GM21360 (cell line): ENCODE measurements around the gene FXYD4.
"Not testable (repeated sequence)": the region's sequence is repeated elsewhere in the genome, so short reads cannot be mapped to it uniquely, and the experiment has no call there.

Experiments
- ATAC-seq: cut with Tn5 transposase; IDR thresholded peaks from one replicate; pipeline ENCODE4 v1.9.1; 2021; ENCODE audit warnings: mild to moderate bottlenecking, moderate library complexity; ENCODE audit not compliant: unreplicated experiment

Gene FXYD4, protein sequence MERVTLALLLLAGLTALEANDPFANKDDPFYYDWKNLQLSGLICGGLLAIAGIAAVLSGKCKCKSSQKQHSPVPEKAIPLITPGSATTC

GRCh38 chr10:43371418-43371817 lies at the start of gene FXYD4:
FXYD4 (plus strand) TSS chr10:43371636; CDS start chr10:43373747, 2,111 bp downstream.
- no peak for ATAC-seq

- no peak for ATAC-seq
Observed at GRCh38 chr10:43322331-43322730, 49.1 kb upstream of the FXYD4 start.

DNA sequence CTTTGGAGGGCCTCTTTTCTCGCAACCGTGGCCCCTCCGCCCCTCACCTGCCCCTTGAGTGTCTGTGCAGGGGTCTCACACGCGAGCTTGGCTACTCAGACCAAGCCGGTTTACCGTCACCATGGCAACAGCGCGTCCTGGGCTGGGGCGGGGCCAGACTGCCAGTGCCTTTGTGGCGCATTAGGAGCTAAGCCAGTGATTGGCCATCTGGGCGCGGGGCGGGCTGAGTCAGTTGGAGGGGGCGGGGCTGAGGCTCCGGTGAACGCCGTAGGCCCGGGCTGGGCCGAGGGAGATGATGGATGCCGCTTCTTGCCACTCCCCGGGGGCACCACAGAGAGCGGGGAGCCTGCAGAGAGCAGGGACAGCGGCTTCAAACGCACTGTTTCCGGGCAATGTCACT lies 48.7 kb upstream of the FXYD4 start:
- no peak for ATAC-seq

GRCh38 chr10:43323245-43323644 lies 48.2 kb upstream of the FXYD4 start:
- ATAC-seq = no peak

GRCh38 chr10:43324876-43325275 lies 46.6 kb upstream of the FXYD4 start:
- no peak for ATAC-seq

GRCh38 chr10:43327171-43327570 lies 44.3 kb upstream of the FXYD4 start:
- ATAC-seq = no peak

- no peak for ATAC-seq
Observed at GRCh38 chr10:43327986-43328385, 43.5 kb upstream of the FXYD4 start.

DNA sequence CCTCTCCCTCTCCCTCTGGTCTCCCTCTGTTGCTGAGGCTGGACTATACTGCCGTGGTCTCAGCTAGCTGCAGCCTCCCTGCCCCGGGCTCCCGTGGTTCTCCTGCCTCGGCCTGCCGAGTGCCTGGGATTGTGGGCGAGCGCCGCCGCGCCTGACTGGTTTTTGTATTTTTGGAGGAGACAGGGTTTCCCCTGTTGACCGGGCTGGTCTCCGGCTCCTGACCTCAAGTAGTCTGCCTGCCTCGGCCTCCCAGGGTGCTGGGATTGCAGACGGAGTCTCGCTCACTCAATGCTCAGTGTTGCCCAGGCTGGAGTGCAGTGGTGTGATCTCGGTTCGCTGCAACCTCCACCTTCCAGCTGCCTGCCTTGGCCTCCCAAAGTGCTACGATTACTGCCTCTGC lies 42.6 kb upstream of the FXYD4 start:
- ATAC-seq = not testable (repeated sequence)

- ATAC-seq = not testable (repeated sequence)
Observed at GRCh38 chr10:43329246-43329885, 42.1 kb upstream of the FXYD4 start.

- not testable (repeated sequence) for ATAC-seq
Observed at GRCh38 chr10:43330049-43330823, 41.2 kb upstream of the FXYD4 start.

DNA sequence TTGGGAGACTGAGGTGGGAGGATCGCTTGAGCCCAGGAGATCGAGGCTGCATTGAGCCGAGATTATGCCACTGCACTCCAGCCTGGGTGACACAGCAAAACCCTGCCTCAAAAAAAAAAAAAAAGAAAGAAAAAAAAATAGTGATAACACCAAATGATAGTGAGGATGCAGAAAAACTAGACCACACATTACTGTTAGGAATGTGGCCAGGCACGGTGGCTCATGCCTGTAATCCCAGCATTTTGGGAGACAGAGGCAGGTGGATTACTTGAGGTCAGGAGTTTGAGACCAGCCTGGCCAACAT lies 40.7 kb upstream of the FXYD4 start:
- not testable (repeated sequence) for ATAC-seq

GRCh38 chr10:43333653-43334052 lies 37.8 kb upstream of the FXYD4 start:
- ATAC-seq = no peak

- ATAC-seq = no peak
Observed at GRCh38 chr10:43336061-43336460, 35.4 kb upstream of the FXYD4 start.

- no peak for ATAC-seq
Observed at GRCh38 chr10:43336641-43337318, 34.7 kb upstream of the FXYD4 start.

- not testable (repeated sequence) for ATAC-seq
Observed at GRCh38 chr10:43337536-43337935, 33.9 kb upstream of the FXYD4 start.

GRCh38 chr10:43338117-43338516 lies 33.3 kb upstream of the FXYD4 start:
- ATAC-seq = no peak

DNA sequence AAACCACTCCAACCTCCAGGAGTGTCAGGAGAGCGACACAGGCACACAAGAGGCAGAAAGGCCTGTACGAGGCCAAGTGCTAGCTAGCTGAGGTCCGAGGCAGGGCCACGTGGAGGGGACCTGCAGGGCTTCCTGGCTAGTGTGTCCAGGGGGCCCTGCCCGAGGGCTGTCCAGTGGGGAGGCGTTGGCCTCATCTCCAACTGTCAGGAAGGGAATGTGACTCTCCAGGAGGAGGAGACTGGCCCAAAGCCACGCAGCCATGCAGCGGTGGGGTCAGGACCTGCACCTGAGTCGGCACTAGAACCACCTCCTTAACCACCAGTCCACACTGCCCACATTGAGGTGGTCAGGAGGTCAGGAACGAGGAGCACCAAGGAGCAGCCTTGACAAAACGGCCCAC lies 32.3 kb upstream of the FXYD4 start:
- ATAC-seq = no peak

GRCh38 chr10:43340101-43340500 lies 31.3 kb upstream of the FXYD4 start:
- ATAC-seq = no peak

DNA sequence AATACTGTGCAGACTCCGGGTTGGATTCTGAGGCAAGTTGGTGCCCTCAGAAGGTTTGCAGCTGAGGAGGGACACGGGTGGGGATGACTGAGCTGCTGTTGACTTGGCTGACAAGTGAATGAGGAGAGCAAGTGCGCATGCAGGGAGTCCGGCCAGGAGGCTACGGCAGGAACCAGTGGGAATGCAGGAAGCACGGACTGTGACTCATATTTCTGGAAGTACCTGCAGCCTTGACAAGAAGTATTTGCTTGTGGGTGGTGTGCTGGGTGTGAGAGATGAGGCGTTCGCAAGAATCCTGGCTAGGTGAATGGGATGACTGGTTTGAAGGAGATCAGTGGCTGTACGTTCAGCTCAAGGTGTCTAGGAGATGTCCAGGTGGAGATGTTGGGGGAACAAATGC lies 30.8 kb upstream of the FXYD4 start:
- ATAC-seq = no peak

GRCh38 chr10:43341450-43341849 lies 30.0 kb upstream of the FXYD4 start:
- no peak for ATAC-seq

- no peak for ATAC-seq
Observed at GRCh38 chr10:43342279-43343125, 28.9 kb upstream of the FXYD4 start.
